Gastrocnemius medialis (tissue), 4 donors: Measurements from ENCODE around the gene SUFU. TPM values are rescaled to one million over a fixed set of nuclear protein-coding genes. Genes with fewer than 3 reads are reported as not detected.

Source experiments
- ATAC-seq, 2 donors: fragments of 150-250 bp; one replicate each; pipeline ENCODE4 v1.9.1; 2016
- DNase-seq, 2 donors: peaks; one replicate each; pipeline ENCODE4 v3.0.0-alpha.2; 2019
- H3K27ac ChIP-seq, 4 donors: fragments of 200-600 bp; sonication (generic); 1 replicate in 1 of 4; 2 replicates in 3 of 4; pipeline ENCODE4 v1.5.1; 2016 to 2018; ENCODE audit warnings: mild to moderate bottlenecking in 2 of 4, moderate library complexity in 1 of 4
- H3K27me3 ChIP-seq, 3 donors: fragments of 200-600 bp; sonication (generic) in 2 of 3; 1 replicate in 1 of 3; 2 replicates in 2 of 3; pipeline versions ENCODE4 v1.5.1 to v1.6.0; 2016 to 2019; ENCODE audit warnings: mild to moderate bottlenecking in 1 of 3, moderate library complexity in 1 of 3
- H3K36me3 ChIP-seq, 2 donors: fragments of 200-600 bp; sonication (generic) in 1 of 2; one replicate each; pipeline ENCODE4 v1.5.1; 2017 to 2018
- H3K4me1 ChIP-seq, 2 donors: fragments of 200-600 bp; sonication (generic) in 1 of 2; one replicate each; pipeline ENCODE4 v1.5.1; 2016 to 2017; ENCODE audit warnings: mild to moderate bottlenecking in 2 of 2
- H3K4me3 ChIP-seq, 4 donors: fragments of 200-600 bp; sonication (generic) in 3 of 4; 1 replicate in 1 of 4; 2 replicates in 3 of 4; pipeline ENCODE4 v1.5.1; 2016 to 2019; ENCODE audit warnings: mild to moderate bottlenecking in 2 of 4
- H3K9me3 ChIP-seq, 3 donors: fragments of 200-600 bp; sonication (generic) in 2 of 3; 1 replicate in 1 of 3; 2 replicates in 2 of 3; pipeline ENCODE4 v1.5.1; 2016 to 2019
- CTCF ChIP-seq, 5 experiments: fragments of 450-650 bp in 3 of 5; fragments of 200-600 bp in 2 of 5; sonication (generic) in 2 of 5; IDR thresholded peaks in 4 of 5; conservative IDR thresholded peaks in 1 of 5; 1 replicate in 4 of 5; 2 replicates in 1 of 5; pipeline ENCODE4 v1.5.1; 2016 to 2019; ENCODE audit warnings: antibody characterized with exemption in 5 of 5, mild to moderate bottlenecking in 3 of 5, moderate library complexity in 3 of 5
- POLR2A ChIP-seq, 2 donors: fragments of 450-650 bp; IDR thresholded peaks; one replicate each; pipeline ENCODE4 v1.6.1; 2017; ENCODE audit warnings: antibody characterized with exemption in 2 of 2, mild to moderate bottlenecking in 2 of 2, moderate library complexity in 2 of 2
- in situ Hi-C, 4 donors: fragments of 200-750 bp; cut with MboI; loops; one replicate each; pipeline versions ENCODE4 v1.15.0 to v1.8.0; 2017; ENCODE audit warnings: low sequenced_read_pairs in 4 of 4
- intact Hi-C: fragments of 100-400 bp; cut with DNase I; formaldehyde crosslinking; loops from one replicate; pipeline ENCODE4 v1.15.1; 2023; ENCODE audit warnings: low total_unique reads
- total RNA-seq, 4 donors: library from RNA; depleted of rRNA; stranded (reverse); fragments of >200 nt; gene quantifications; one replicate each; pipeline versions ENCODE4 v1.1.0 to v1.2.3, GENCODE V29; 2016

SUFU gene
- total RNA-seq, 4 donors from 2014 or later, result 7.3 to 11.8 (median 7.9) TPM

GRCh38 chr10:102679596-102679995 lies 175.8 kb downstream of the SUFU start:
- intact Hi-C loops, result loop anchor here (2.0 kb wide), 1 partner anchor 33 kb away; no protein-coding TSS in a partner anchor

GRCh38 chr10:102681696-102682095 lies 177.9 kb downstream of the SUFU start:
- Histone ChIP-seq H3K27ac (no peak overlapping the region), H3K9me3 (no peaks in the 10 kb centered on the region), H3K36me3 (peaks cover 0 to 5% of the 10 kb centered on the region in 2 donors), H3K4me3 (no peak overlapping the region), H3K27me3 (no peaks in the 10 kb centered on the region), H3K4me1 (peaks cover 6 to 24% of the 10 kb centered on the region in 2 donors)
- TF ChIP-seq CTCF (IDR thresholded peaks at IDR 0.05 in 4 of 5, conservative IDR thresholded peaks at IDR 0.05 in 1 of 5), result no peak
- no peak for TF ChIP-seq POLR2A (IDR thresholded peaks at IDR 0.05)
- no peak for DNase-seq
- in situ Hi-C loops (no loop called here), intact Hi-C loops (no loop called here)
- no peak for ATAC-seq

More at GRCh38 chr10:102679596-102679995, 175.8 kb downstream of the SUFU start:
- no peak for DNase-seq
- ATAC-seq, result no peak
- H3K27me3 ChIP-seq, result no peaks in the 10 kb centered on the region
- peaks cover 18 to 32% of the 10 kb centered on the region in 2 donors for H3K4me1 ChIP-seq
- TF ChIP-seq POLR2A (IDR thresholded peaks at IDR 0.05) (no peak), CTCF (IDR thresholded peaks at IDR 0.05 in 4 of 5, conservative IDR thresholded peaks at IDR 0.05 in 1 of 5) (no peak)
- in situ Hi-C loops, result no loop called here
- no peaks in the 10 kb centered on the region for H3K9me3 ChIP-seq
- H3K36me3 ChIP-seq, result no peaks in the 10 kb centered on the region
- no peak overlapping the region for H3K27ac ChIP-seq
- H3K4me3 ChIP-seq, result no peak overlapping the region

- TF ChIP-seq POLR2A (IDR thresholded peaks at IDR 0.05) (no peak), CTCF (IDR thresholded peaks at IDR 0.05 in 4 of 5, conservative IDR thresholded peaks at IDR 0.05 in 1 of 5) (no peak)
- in situ Hi-C loops, result no loop called here
Observed at GRCh38 chr10:102682416-102682815, 178.6 kb downstream of the SUFU start.

DNA sequence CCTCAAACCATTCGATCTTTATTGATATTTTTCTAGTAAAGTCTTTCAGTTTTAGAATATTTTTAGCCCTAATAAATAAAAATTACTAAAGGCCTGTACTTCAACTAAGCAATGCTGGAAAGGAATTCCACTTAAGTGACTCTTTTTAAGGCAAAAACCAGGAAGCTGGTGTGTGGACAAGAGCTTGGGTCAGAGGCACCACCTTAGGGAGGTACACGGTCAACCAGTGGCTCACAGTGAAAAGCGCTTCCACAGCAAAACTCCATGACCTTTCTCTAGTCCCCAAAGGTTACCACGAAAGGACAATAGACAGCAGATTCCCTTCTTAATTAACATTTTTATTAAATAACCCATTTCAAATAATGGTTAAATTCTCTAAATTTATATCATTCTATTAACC lies 179.2 kb downstream of the SUFU start:
- H3K4me3 ChIP-seq, result no peak overlapping the region
- peaks cover 0 to 5% of the 10 kb centered on the region in 2 donors for H3K36me3 ChIP-seq
- intact Hi-C loops (no loop called here), in situ Hi-C loops (no loop called here)
- ATAC-seq, result no peak
- no peaks in the 10 kb centered on the region for H3K27me3 ChIP-seq
- H3K4me1 ChIP-seq, result peaks cover 6 to 11% of the 10 kb centered on the region in 2 donors
- TF ChIP-seq POLR2A (IDR thresholded peaks at IDR 0.05) (no peak), CTCF (IDR thresholded peaks at IDR 0.05 in 4 of 5, conservative IDR thresholded peaks at IDR 0.05 in 1 of 5) (no peak)
- DNase-seq, result no peak
- no peak overlapping the region for H3K27ac ChIP-seq
- H3K9me3 ChIP-seq, result no peaks in the 10 kb centered on the region

More at GRCh38 chr10:102682416-102682815, 178.6 kb downstream of the SUFU start:
- Histone ChIP-seq H3K9me3 (no peaks in the 10 kb centered on the region), H3K27me3 (no peaks in the 10 kb centered on the region), H3K4me3 (no peak overlapping the region), H3K36me3 (peaks cover 0 to 5% of the 10 kb centered on the region in 2 donors), H3K4me1 (peaks cover 6 to 17% of the 10 kb centered on the region in 2 donors), H3K27ac (no peak overlapping the region)
- ATAC-seq (no peak), DNase-seq (no peak)
- intact Hi-C loops, result no loop called here

Other genes starting within 250 kb of the SUFU start
- gene NFKB2, start 108.3 kb upstream of the SUFU start, total RNA-seq, result 10 to 100 TPM in 3 of 4 donors, 1 to 10 TPM in 1; 8.6 to 17.3 (median 12.8) TPM
- 1 to 10 TPM in 1 of 4 donors, under 1 TPM in 1, not detected in 2; 0.35 to 2.6 TPM for gene PSD, start 85.2 kb upstream of the SUFU start, total RNA-seq
- 10 to 100 TPM; 14.2 to 34.8 (median 21.0) TPM for gene FBXL15, start 83.1 kb upstream of the SUFU start, total RNA-seq
- 10 to 100 TPM; 51.6 to 83.1 (median 70.2) TPM for gene CUEDC2, start 71.4 kb upstream of the SUFU start, total RNA-seq
- not detected for gene C10orf95, start 52.4 kb upstream of the SUFU start, total RNA-seq
- gene ACTR1A, start 1.3 kb upstream of the SUFU start, total RNA-seq, result 100 to 1,000 TPM; 212 to 261 (median 252) TPM
- 100 to 1,000 TPM; 113 to 222 (median 138) TPM for gene TRIM8, start 140.5 kb downstream of the SUFU start, total RNA-seq
- gene ARL3, start 210.4 kb downstream of the SUFU start, total RNA-seq, result 1 to 10 TPM; 1.0 to 2.4 (median 1.5) TPM
- 1 to 10 TPM in 1 of 4 donors, under 1 TPM in 3; 0.20 to 5.0 (median 0.76) TPM for gene SFXN2, start 210.7 kb downstream of the SUFU start, total RNA-seq
- 100 to 1,000 TPM; 103 to 204 (median 145) TPM for gene WBP1L, start 240.0 kb downstream of the SUFU start, total RNA-seq